H1 (cell line): ENCODE data around the gene DLG5. TPM values are rescaled to one million over a fixed set of nuclear protein-coding genes. Genes with fewer than 3 reads are reported as not detected.

Experiments
- CTCF ChIA-PET: fragments of 300-600 bp; sonication (Branson Sonifier 250); formaldehyde crosslinking; loops from one replicate; lab custom pipeline; 2021; ENCODE audit not compliant: partially characterized antibody; lab: Charles Lee
- POLR2A ChIA-PET: fragments of 300-600 bp; sonication (Branson Sonifier 250); formaldehyde crosslinking; loops from one replicate; lab custom pipeline; 2021; ENCODE audit warnings: inconsistent platforms; ENCODE audit not compliant: partially characterized antibody; lab: Charles Lee
- DNase-seq, 2 experiments: peaks; one replicate each; pipeline versions ENCODE4 v3.0.0 to v3.0.0-alpha.2; 2010 to 2022; ENCODE audit warnings: low spot score in 2 of 2, low read depth in 1 of 2, mixed read lengths in 1 of 2
- FAIRE-seq: peaks from 2 replicates; lab custom pipeline; 2011; peaks lifted over from hg19 to GRCh38; lab: Jason Lieb, UNC
- H2AFZ ChIP-seq: 2 replicates; pipeline ENCODE4 v1.8.1; 2012; ENCODE audit warnings: low read length, inconsistent platforms
- H2AK5ac ChIP-seq: 2 replicates; pipeline ENCODE4 v1.6.1; 2013; ENCODE audit warnings: low read depth, low read length
- H2BK120ac ChIP-seq: replicated peaks from 2 replicates; pipeline ENCODE3; 2013; ENCODE audit warnings: low read depth, low read length, inconsistent platforms
- H2BK12ac ChIP-seq: 2 replicates; pipeline ENCODE4 v1.6.1; 2013; ENCODE audit warnings: low read depth, low read length
- H2BK15ac ChIP-seq: 2 replicates; pipeline ENCODE4 v1.6.1; 2013; ENCODE audit warnings: low read length
- H2BK20ac ChIP-seq: 2 replicates; pipeline ENCODE4 v1.6.1; 2013; ENCODE audit warnings: low read length
- H2BK5ac ChIP-seq: 2 replicates; pipeline ENCODE4 v1.6.1; 2013; ENCODE audit warnings: low read depth, low read length
- H3K14ac ChIP-seq: 2 replicates; pipeline ENCODE4 v1.6.1; 2013; ENCODE audit warnings: inconsistent platforms; ENCODE audit not compliant: insufficient read length
- H3K18ac ChIP-seq: 2 replicates; pipeline ENCODE4 v1.6.1; 2013; ENCODE audit warnings: low read length; ENCODE audit errors: extremely low read depth
- H3K23ac ChIP-seq: 2 replicates; pipeline ENCODE4 v1.6.1; 2013; ENCODE audit warnings: inconsistent platforms; ENCODE audit not compliant: insufficient read length
- H3K23me2 ChIP-seq: 2 replicates; pipeline ENCODE4 v1.6.1; 2013; ENCODE audit warnings: low read depth, low read length
- H3K27ac ChIP-seq: 2 replicates; pipeline ENCODE4 v1.6.1; 2011; ENCODE audit warnings: low read depth, low read length, inconsistent platforms
- H3K27me3 ChIP-seq, 4 experiments: replicated peaks in 1 of 4; 1 replicate in 1 of 4; 2 replicates in 3 of 4; pipeline versions ENCODE4 v1.6.1 to v1.8.1; 2011 to 2013; ENCODE audit warnings: low read length in 3 of 4, mild to moderate bottlenecking in 3 of 4, inconsistent platforms in 2 of 4, mixed read lengths in 2 of 4, moderate library complexity in 1 of 4; ENCODE audit not compliant: control insufficient read depth in 3 of 4, insufficient read depth in 3 of 4; ENCODE audit errors: extremely low read depth in 1 of 4
- H3K36me3 ChIP-seq, 4 experiments: 2 replicates each; pipeline versions ENCODE4 v1.6.1 to v1.8.1; 2011 to 2013; ENCODE audit warnings: mild to moderate bottlenecking in 4 of 4, low read length in 3 of 4, moderate library complexity in 2 of 4, control low read depth in 1 of 4, inconsistent platforms in 1 of 4; ENCODE audit not compliant: insufficient read depth in 4 of 4, control insufficient read depth in 2 of 4
- H3K4ac ChIP-seq: replicated peaks from 2 replicates; pipeline ENCODE3; 2013; ENCODE audit warnings: low read length, low read depth, mixed read lengths, inconsistent platforms; ENCODE audit not compliant: insufficient read length
- H3K4me1 ChIP-seq, 4 experiments: replicated peaks in 1 of 4; 1 replicate in 1 of 4; 2 replicates in 3 of 4; pipeline versions ENCODE4 v1.6.1 to v1.8.1; 2011 to 2013; ENCODE audit warnings: low read length in 3 of 4, inconsistent platforms in 2 of 4, mixed read lengths in 1 of 4; ENCODE audit not compliant: insufficient read depth in 4 of 4, control insufficient read depth in 3 of 4
- H3K4me2 ChIP-seq, 2 experiments: 2 replicates each; pipeline versions ENCODE4 v1.6.1 to v1.8.1; 2011 to 2013; ENCODE audit warnings: low read depth in 2 of 2, low read length in 2 of 2, control low read depth in 1 of 2, inconsistent platforms in 1 of 2, mild to moderate bottlenecking in 1 of 2; ENCODE audit not compliant: insufficient read depth in 1 of 2
- H3K4me3 ChIP-seq, 4 experiments: fragments of 200-600, 300-600 bp in 1 of 4; sonication (generic), shearing (Covaris generic), sonication (Bioruptor Twin) in 1 of 4; 2 replicates each; pipeline versions ENCODE4 v1.5.1 to v1.8.1; 2011 to 2016; ENCODE audit warnings: low read length in 4 of 4, low read depth in 3 of 4, control low read depth in 2 of 4, inconsistent platforms in 2 of 4, mild to moderate bottlenecking in 2 of 4, mixed read lengths in 1 of 4, moderate library complexity in 1 of 4; ENCODE audit not compliant: insufficient read depth in 2 of 4; ENCODE audit errors: extremely low read depth in 1 of 4
- H3K56ac ChIP-seq: replicated peaks from 2 replicates; pipeline ENCODE3; 2013; ENCODE audit warnings: low read depth, mild to moderate bottlenecking, mixed read lengths, low read length, inconsistent platforms; ENCODE audit not compliant: insufficient read length
- H3K79me1 ChIP-seq: 2 replicates; pipeline ENCODE4 v1.6.1; 2013; ENCODE audit warnings: low read depth, low read length, control low read depth
- H3K79me2 ChIP-seq, 2 experiments: 2 replicates each; pipeline versions ENCODE4 v1.6.1 to v1.8.1; 2012 to 2013; ENCODE audit warnings: low read length in 2 of 2, mild to moderate bottlenecking in 2 of 2, inconsistent platforms in 1 of 2; ENCODE audit not compliant: insufficient read depth in 2 of 2, control insufficient read depth in 1 of 2
- H3K9ac ChIP-seq, 4 experiments: replicated peaks in 1 of 4; 1 replicate in 1 of 4; 2 replicates in 3 of 4; pipeline versions ENCODE4 v1.6.1 to v1.8.1; 2011 to 2013; ENCODE audit warnings: low read depth in 3 of 4, low read length in 3 of 4, control low read depth in 2 of 4, mild to moderate bottlenecking in 2 of 4, moderate library complexity in 2 of 4, inconsistent platforms in 1 of 4; ENCODE audit errors: extremely low read depth in 1 of 4
- H3K9me3 ChIP-seq, 2 experiments: 2 replicates each; pipeline versions ENCODE4 v1.6.1 to v1.8.1; 2012 to 2013; ENCODE audit warnings: mild to moderate bottlenecking in 2 of 2, moderate library complexity in 2 of 2, control low read depth in 1 of 2, inconsistent platforms in 1 of 2, low read depth in 1 of 2, low read length in 1 of 2, mixed read lengths in 1 of 2; ENCODE audit not compliant: insufficient read depth in 2 of 2
- H4K20me1 ChIP-seq, 2 experiments: replicated peaks in 1 of 2; 2 replicates each; pipeline versions ENCODE3 to v1.8.1; 2011 to 2013; ENCODE audit warnings: inconsistent platforms in 2 of 2, low read length in 2 of 2, mild to moderate bottlenecking in 1 of 2; ENCODE audit not compliant: insufficient read depth in 2 of 2, control insufficient read depth in 1 of 2
- H4K5ac ChIP-seq: 2 replicates; pipeline ENCODE4 v1.6.1; 2013; ENCODE audit warnings: low read length, low read depth, mixed read lengths, inconsistent platforms; ENCODE audit not compliant: insufficient read length
- H4K8ac ChIP-seq: 2 replicates; pipeline ENCODE4 v1.8.0; 2013; ENCODE audit warnings: mild to moderate bottlenecking, moderate library complexity, low read length, inconsistent platforms; ENCODE audit not compliant: insufficient read depth; ENCODE audit errors: extremely low read depth
- H4K91ac ChIP-seq: replicated peaks from 2 replicates; pipeline ENCODE3; 2013; ENCODE audit warnings: low read length, mixed read lengths, inconsistent platforms; ENCODE audit not compliant: insufficient read length
- FOSL1 ChIP-seq: IDR thresholded peaks from 2 replicates; pipeline ENCODE4 v1.6.1; 2011; ENCODE audit warnings: mild to moderate bottlenecking, low read depth, low read length, moderate library complexity; ENCODE audit not compliant: insufficient read depth
- POU5F1 ChIP-seq: IDR thresholded peaks from 2 replicates; pipeline ENCODE4 v1.6.1; 2011; ENCODE audit warnings: low read depth, mild to moderate bottlenecking, low read length, moderate library complexity
- SAP30 ChIP-seq: fragments of 300-600 bp; sonication (generic); IDR thresholded peaks from 2 replicates; pipeline ENCODE4 v1.7.1; 2012; ENCODE audit warnings: low read length, moderate library complexity, mild to moderate bottlenecking, inconsistent platforms; ENCODE audit not compliant: insufficient read depth, insufficient replicate concordance
- SP1 ChIP-seq: IDR thresholded peaks from 2 replicates; pipeline ENCODE4 v1.6.1; 2011; ENCODE audit warnings: low read depth, low read length
- SP2 ChIP-seq: IDR thresholded peaks from 2 replicates; pipeline ENCODE4 v1.6.1; 2012; ENCODE audit warnings: mild to moderate bottlenecking, low read length, inconsistent platforms
- ZNF274 ChIP-seq: IDR thresholded peaks from 2 replicates; pipeline ENCODE4 v1.7.0; 2012; ENCODE audit warnings: low read length, borderline replicate concordance; ENCODE audit errors: extremely low read depth
- WGBS, 2 experiments: shearing (Covaris generic) in 1 of 2; methylation state at CpG; one replicate each; pipeline versions ENCODE4 v1.1.6 to v1.1.7; 2013 to 2015; ENCODE audit warnings: low lambda C conversion rate in 2 of 2, mixed read lengths in 2 of 2, inconsistent platforms in 1 of 2, low coverage in 1 of 2, missing lambda C conversion rate in 1 of 2; ENCODE audit not compliant: insufficient replicate concordance in 2 of 2, insufficient coverage in 1 of 2, insufficient read length in 1 of 2; ENCODE audit errors: extremely low coverage in 1 of 2, missing lambda C conversion rate in 1 of 2; 5-methylcytosine and 5-hydroxymethylcytosine counted together
- polyA plus RNA-seq, 7 experiments: library from polyadenylated mRNA; depleted of rRNA in 3 of 7; stranded (reverse) in 5 of 7; unstranded in 2 of 7; fragments of >200 nt in 5 of 7; fragments of 200-250 nt in 2 of 7; gene quantifications; 1 replicate in 5 of 7; 2 replicates in 1 of 7; 4 replicates in 1 of 7; pipeline versions ENCODE4 v1.2.1 to v1.2.3, GENCODE V29; 2011 to 2013; ENCODE audit warnings: missing spikeins in 2 of 7, mixed read lengths in 2 of 7
- total RNA-seq: library from RNA; stranded (reverse); fragmentation: NEBNext Ultra II Directional; extraction: Animal tissue kit (Norgen Biotek cat#: 25700); gene quantifications from 2 replicates; pipeline ENCODE4 v1.2.1, GENCODE V29; 2021
- TF ChIP-seq, protein P1 (sequence below), 3 experiments: IDR thresholded peaks; 1 replicate in 2 of 3; 2 replicates in 1 of 3; pipeline versions ENCODE4 v1.5.1 to v1.6.1; 2011; ENCODE audit warnings: low read length in 3 of 3, mild to moderate bottlenecking in 3 of 3, inconsistent platforms in 2 of 3, low read depth in 1 of 3, moderate library complexity in 1 of 3; ENCODE audit not compliant: insufficient read depth in 1 of 3; ENCODE audit errors: control extremely low read depth in 1 of 3

Gene DLG5
- total and polyA plus RNA-seq, 2 of the 8 experiments (the other 6 are each of a cell fraction or from before 2014, with no cell fraction given), result 15.6 to 71.4 TPM

DNA sequence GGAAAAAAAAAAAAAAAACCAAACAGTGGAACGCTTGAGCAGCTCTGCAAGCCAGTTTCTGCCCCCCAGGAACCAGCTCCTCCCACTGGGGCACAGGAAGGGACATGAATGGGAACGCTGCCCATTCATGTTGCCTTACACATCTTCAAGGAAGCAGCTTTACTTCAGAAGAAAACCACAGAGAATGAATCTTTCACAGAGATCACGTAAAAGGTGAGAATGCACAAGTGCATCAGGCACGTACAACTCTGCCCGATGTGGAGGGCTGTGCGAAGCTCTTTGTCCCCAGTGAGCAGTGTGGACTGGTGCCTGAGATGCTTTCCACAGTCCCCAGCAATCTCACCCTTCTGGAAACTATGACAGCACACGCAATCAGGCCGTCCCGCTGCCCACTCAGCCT lies 106.2 kb downstream of the DLG5 start:
- DNase-seq (no peak), FAIRE-seq (no peak)
- H3K27me3 ChIP-seq, result no peaks in the 10 kb centered on the region
- 96% methylated on average over 9 of the region's 9 CpGs; no CpG with 5 or more reads in 1 of the 2 experiments for WGBS, 2 experiments
- no peak overlapping the region for H4K5ac ChIP-seq
- no peak overlapping the region for H2BK120ac ChIP-seq
- H2BK15ac ChIP-seq, result no peak overlapping the region
- H3K56ac ChIP-seq, result no peak overlapping the region
- H3K9me3 ChIP-seq, result no peaks in the 10 kb centered on the region
- H3K18ac ChIP-seq, result no peak overlapping the region
- H3K14ac ChIP-seq, result no peak overlapping the region
- no peak overlapping the region for H2AK5ac ChIP-seq
- H4K91ac ChIP-seq, result no peak overlapping the region
- no peaks in the 10 kb centered on the region for H3K4me1 ChIP-seq
- H2AFZ ChIP-seq, result no peak overlapping the region
- TF ChIP-seq POU5F1 (no peak), FOSL1 (no peak), SP2 (no peak), SAP30 (no peak), SP1 (no peak), ZNF274 (no peak)
- TF ChIP-seq, protein P1, sequence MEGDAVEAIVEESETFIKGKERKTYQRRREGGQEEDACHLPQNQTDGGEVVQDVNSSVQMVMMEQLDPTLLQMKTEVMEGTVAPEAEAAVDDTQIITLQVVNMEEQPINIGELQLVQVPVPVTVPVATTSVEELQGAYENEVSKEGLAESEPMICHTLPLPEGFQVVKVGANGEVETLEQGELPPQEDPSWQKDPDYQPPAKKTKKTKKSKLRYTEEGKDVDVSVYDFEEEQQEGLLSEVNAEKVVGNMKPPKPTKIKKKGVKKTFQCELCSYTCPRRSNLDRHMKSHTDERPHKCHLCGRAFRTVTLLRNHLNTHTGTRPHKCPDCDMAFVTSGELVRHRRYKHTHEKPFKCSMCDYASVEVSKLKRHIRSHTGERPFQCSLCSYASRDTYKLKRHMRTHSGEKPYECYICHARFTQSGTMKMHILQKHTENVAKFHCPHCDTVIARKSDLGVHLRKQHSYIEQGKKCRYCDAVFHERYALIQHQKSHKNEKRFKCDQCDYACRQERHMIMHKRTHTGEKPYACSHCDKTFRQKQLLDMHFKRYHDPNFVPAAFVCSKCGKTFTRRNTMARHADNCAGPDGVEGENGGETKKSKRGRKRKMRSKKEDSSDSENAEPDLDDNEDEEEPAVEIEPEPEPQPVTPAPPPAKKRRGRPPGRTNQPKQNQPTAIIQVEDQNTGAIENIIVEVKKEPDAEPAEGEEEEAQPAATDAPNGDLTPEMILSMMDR (IDR thresholded peaks at IDR 0.05; ENCODE audit: control extremely low read depth in 1 of 3, insufficient read depth in 1 of 3, low read depth in 1 of 3, low read length in 3 of 3), result no peak
- H3K9ac ChIP-seq, result no peak overlapping the region
- no peak overlapping the region for H3K4me3 ChIP-seq
- no peaks in the 10 kb centered on the region for H3K79me1 ChIP-seq
- no peak overlapping the region for H3K4me2 ChIP-seq
- no peak overlapping the region for H2BK5ac ChIP-seq
- no peaks in the 10 kb centered on the region; the same call in 1 of the 2 replicates for H3K23me2 ChIP-seq
- no peak overlapping the region for H2BK20ac ChIP-seq
- POLR2A ChIA-PET, result no interaction called here
- peaks cover 0 to 1% of the 10 kb centered on the region in 2 experiments for H4K20me1 ChIP-seq
- H2BK12ac ChIP-seq, result no peak overlapping the region
- CTCF ChIA-PET, result interaction anchor here (1.2 to 3.2 kb wide), 5 partner anchors 11 to 155 kb away, joined by 4 to 16 read pairs (median 5); no protein-coding TSS in a partner anchor
- H3K4ac ChIP-seq, result no peak overlapping the region
- no peaks in the 10 kb centered on the region for H3K79me2 ChIP-seq
- H4K8ac ChIP-seq, result no peak overlapping the region
- no peak overlapping the region for H3K23ac ChIP-seq
- peaks cover 14 to 41% (median 31%) of the 10 kb centered on the region in 4 experiments; a peak in 7 of 8 replicates for H3K36me3 ChIP-seq
- no peak overlapping the region for H3K27ac ChIP-seq
